HG03025 (cell line): ENCODE results near the gene TMEM132C.
"Not testable (repeated sequence)": the region's sequence is repeated elsewhere in the genome, so short reads cannot be mapped to it uniquely, and the experiment has no call there.

ENCODE experiments used
- ATAC-seq: cut with Tn5 transposase; IDR thresholded peaks from one replicate; pipeline ENCODE4 v1.9.1; 2021; ENCODE audit warnings: mild to moderate bottlenecking, moderate library complexity; ENCODE audit not compliant: unreplicated experiment, low FRiP score

TMEM132C gene

GRCh38 chr12:128267131-128267622, at the start of gene TMEM132C:
Gene TMEM132C (plus strand): TSS chr12:128267170. CDS start chr12:128267403, 233 bp downstream.
- ATAC-seq: no peak

- no peak for ATAC-seq
Observed at GRCh38 chr12:128224226-128224625, 42.7 kb upstream of the TMEM132C start.

- ATAC-seq: no peak
Observed at GRCh38 chr12:128228581-128228980, 38.4 kb upstream of the TMEM132C start.

- no peak for ATAC-seq
Observed at GRCh38 chr12:128235635-128236417, 31.1 kb upstream of the TMEM132C start.

GRCh38 chr12:128236525-128236924, 30.4 kb upstream of the TMEM132C start:
- ATAC-seq: no peak

GRCh38 chr12:128240745-128241144, 26.2 kb upstream of the TMEM132C start:
- ATAC-seq: no peak

GRCh38 chr12:128245121-128245520, 21.8 kb upstream of the TMEM132C start:
- ATAC-seq: no peak

GRCh38 chr12:128245905-128246304, 21.1 kb upstream of the TMEM132C start:
- no peak for ATAC-seq

- no peak for ATAC-seq
Observed at GRCh38 chr12:128250096-128250495, 16.9 kb upstream of the TMEM132C start.

- ATAC-seq: not testable (repeated sequence)
Observed at GRCh38 chr12:128253829-128254228, 13.1 kb upstream of the TMEM132C start.

- no peak for ATAC-seq
Observed at GRCh38 chr12:128258866-128259555, 8.0 kb upstream of the TMEM132C start.

- ATAC-seq: no peak
Observed at GRCh38 chr12:128259556-128260070, 7.4 kb upstream of the TMEM132C start.

- ATAC-seq: no peak
Observed at GRCh38 chr12:128261757-128262156, 5.2 kb upstream of the TMEM132C start.

GRCh38 chr12:128265566-128265965, 1.4 kb upstream of the TMEM132C start:
- ATAC-seq: no peak

GRCh38 chr12:128266086-128266485, 884 bp upstream of the TMEM132C start:
- ATAC-seq: no peak

- ATAC-seq: no peak
Observed at GRCh38 chr12:128266541-128267130, 334 bp upstream of the TMEM132C start.

GRCh38 chr12:128267651-128268378, 845 bp downstream of the TMEM132C start:
- no peak for ATAC-seq

- ATAC-seq: no peak
Observed at GRCh38 chr12:128268379-128268995, 1.5 kb downstream of the TMEM132C start.

GRCh38 chr12:128269181-128269591, 2.2 kb downstream of the TMEM132C start:
- no peak for ATAC-seq

GRCh38 chr12:128276471-128276870, 9.5 kb downstream of the TMEM132C start:
- ATAC-seq: no peak
